Measurements from ENCODE around the gene ERMAP. TPM values are rescaled to one million over a fixed set of nuclear protein-coding genes. Genes with fewer than 3 reads are reported as not detected.

ERMAP gene
- total and polyA plus RNA-seq, 8 donors, result 13.8 to 31.6 (median 29.0) TPM

DNA sequence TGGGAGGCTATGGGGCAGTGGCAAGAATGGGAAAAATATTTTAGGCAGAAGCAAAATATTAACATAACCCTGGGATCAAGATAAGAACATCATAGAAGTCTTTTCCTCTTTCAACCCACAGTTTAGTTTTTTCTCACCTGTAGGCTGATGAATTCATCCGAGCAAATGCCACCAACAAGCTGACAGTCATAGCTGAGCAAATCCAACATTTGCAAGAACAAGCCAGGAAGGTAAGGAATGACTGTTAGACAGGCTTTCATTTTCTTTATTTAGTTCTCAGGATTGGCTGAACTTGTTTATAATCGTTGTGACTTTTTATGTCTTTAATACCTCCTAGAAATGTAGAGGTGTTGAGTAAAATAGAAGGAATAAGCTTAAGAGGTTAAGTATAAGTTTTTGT, 43.5 kb upstream of the ERMAP start:
- DNase-seq, result no peak
- Histone ChIP-seq H3K36me3 (peaks cover 0 to 46% of the 10 kb centered on the region in 2 donors), H3K27ac (no peak overlapping the region), H3K27me3 (no peaks in the 10 kb centered on the region), H3K4me3 (no peak overlapping the region), H3K4me1 (peaks cover 0 to 11% of the 10 kb centered on the region in 2 donors), H3K9me3 (no peaks in the 10 kb centered on the region)
- intact Hi-C loops (cut with DNase I), result loop anchor here in 1 of 2 donors (5.0 kb wide), 1 partner anchor 134 kb away; no protein-coding TSS in a partner anchor
- no peak for ATAC-seq
- TF ChIP-seq, protein P1, sequence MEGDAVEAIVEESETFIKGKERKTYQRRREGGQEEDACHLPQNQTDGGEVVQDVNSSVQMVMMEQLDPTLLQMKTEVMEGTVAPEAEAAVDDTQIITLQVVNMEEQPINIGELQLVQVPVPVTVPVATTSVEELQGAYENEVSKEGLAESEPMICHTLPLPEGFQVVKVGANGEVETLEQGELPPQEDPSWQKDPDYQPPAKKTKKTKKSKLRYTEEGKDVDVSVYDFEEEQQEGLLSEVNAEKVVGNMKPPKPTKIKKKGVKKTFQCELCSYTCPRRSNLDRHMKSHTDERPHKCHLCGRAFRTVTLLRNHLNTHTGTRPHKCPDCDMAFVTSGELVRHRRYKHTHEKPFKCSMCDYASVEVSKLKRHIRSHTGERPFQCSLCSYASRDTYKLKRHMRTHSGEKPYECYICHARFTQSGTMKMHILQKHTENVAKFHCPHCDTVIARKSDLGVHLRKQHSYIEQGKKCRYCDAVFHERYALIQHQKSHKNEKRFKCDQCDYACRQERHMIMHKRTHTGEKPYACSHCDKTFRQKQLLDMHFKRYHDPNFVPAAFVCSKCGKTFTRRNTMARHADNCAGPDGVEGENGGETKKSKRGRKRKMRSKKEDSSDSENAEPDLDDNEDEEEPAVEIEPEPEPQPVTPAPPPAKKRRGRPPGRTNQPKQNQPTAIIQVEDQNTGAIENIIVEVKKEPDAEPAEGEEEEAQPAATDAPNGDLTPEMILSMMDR (IDR thresholded peaks at IDR 0.05), result no peak

DNA sequence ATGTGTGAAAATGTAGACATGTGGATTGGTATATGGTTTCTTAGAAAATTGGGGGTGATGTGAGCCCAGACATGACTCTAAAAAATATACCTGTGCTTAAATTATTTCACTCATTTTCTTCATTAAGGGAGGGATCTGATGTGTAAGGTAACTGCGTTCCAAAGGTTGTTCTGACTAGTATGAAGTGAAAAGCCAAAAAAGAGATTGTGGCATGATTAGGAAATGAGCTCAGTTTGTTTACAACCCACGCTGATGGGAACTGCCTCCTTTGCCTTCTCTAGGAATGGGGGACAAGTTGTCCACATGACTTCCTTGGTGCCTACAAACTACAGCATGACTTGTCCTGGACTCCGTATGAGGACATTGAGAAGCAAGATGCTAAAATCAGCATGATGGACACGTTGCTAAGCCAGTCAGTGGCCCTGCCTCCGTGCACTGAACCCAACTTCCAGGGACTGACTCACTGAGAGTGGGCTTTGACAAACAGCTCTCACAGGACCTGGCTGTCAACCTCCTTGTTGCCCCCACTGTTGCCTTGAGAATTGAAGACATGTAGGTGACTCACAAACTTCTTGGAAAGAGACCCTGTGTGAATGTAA, 41.9 kb upstream of the ERMAP start:
- peaks cover 0 to 55% of the 10 kb centered on the region in 2 donors for H3K36me3 ChIP-seq
- ATAC-seq, result no peak
- TF ChIP-seq, protein P1 (IDR thresholded peaks at IDR 0.05), result no peak
- no peaks in the 10 kb centered on the region for H3K9me3 ChIP-seq
- no peak for DNase-seq
- intact Hi-C loops (cut with DNase I), result loop anchor here in 1 of 2 donors (5.0 kb wide), 1 partner anchor 132 kb away; no protein-coding TSS in a partner anchor
- H3K27ac ChIP-seq, result no peak overlapping the region
- no peaks in the 10 kb centered on the region for H3K4me1 ChIP-seq
- H3K27me3 ChIP-seq, result no peaks in the 10 kb centered on the region
- H3K4me3 ChIP-seq, result no peak overlapping the region

DNA sequence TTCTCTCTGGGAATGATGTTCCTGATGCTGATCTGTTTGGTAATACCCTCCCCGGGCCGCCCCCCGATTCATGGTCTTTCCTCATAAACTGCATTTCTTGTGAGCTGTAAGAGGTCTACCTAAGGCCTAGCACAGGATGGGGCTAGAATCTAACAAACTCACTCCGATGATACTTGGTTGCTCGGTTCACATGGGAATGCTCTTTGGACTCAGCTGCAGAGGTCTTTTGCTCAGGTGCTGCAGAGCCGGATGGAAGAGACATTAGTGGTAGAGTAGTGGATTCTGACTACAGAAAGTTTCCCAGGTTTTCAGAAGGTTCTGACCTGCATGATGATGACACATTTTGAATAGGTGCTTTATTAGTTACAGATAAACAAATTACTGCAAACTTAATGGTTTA, 40.4 kb upstream of the ERMAP start:
- no peak for ATAC-seq
- H3K36me3 ChIP-seq, result peaks cover 0 to 69% of the 10 kb centered on the region in 2 donors

DNA sequence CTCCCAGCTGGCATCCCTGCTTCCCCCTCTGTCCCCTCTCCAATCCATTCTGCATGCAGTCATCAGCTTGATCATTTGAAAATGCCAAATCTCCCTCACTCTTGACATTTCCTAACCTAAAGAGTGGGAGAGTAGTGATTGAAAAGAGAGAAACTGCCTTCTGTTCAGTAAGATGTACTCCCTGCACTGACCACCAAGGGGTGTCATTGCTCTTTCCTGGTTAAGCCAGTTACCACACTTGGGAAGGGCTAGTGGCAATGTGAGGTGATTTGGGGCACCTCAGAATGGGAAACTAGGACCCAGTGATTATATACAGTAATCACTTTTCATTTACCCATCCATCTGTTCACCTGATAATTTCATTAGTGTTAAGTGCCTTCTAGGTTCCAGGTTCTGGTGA, 39.1 kb upstream of the ERMAP start:
- ATAC-seq (peak; percentile 78), DNase-seq (peak in 1 of 4 donors; percentile 22)
- no peaks in the 10 kb centered on the region for H3K9me3 ChIP-seq
- no peak overlapping the region for H3K4me3 ChIP-seq
- H3K36me3 ChIP-seq, result peaks cover 0 to 74% of the 10 kb centered on the region in 2 donors
- H3K4me1 ChIP-seq, result no peaks in the 10 kb centered on the region
- no peaks in the 10 kb centered on the region for H3K27me3 ChIP-seq
- intact Hi-C loops (cut with DNase I), result no loop called here
- TF ChIP-seq, protein P1 (IDR thresholded peaks at IDR 0.05), result peak; percentile 30 to 60
- H3K27ac ChIP-seq, result no peak overlapping the region

More for the DNA sequence above, 40.4 kb upstream of the ERMAP start:
- DNase-seq, result no peak
- intact Hi-C loops (cut with DNase I), result no loop called here
- Histone ChIP-seq H3K4me3 (no peak overlapping the region), H3K9me3 (no peaks in the 10 kb centered on the region), H3K27ac (no peak overlapping the region), H3K27me3 (no peaks in the 10 kb centered on the region), H3K4me1 (no peaks in the 10 kb centered on the region)
- TF ChIP-seq, protein P1 (IDR thresholded peaks at IDR 0.05), result no peak

DNA sequence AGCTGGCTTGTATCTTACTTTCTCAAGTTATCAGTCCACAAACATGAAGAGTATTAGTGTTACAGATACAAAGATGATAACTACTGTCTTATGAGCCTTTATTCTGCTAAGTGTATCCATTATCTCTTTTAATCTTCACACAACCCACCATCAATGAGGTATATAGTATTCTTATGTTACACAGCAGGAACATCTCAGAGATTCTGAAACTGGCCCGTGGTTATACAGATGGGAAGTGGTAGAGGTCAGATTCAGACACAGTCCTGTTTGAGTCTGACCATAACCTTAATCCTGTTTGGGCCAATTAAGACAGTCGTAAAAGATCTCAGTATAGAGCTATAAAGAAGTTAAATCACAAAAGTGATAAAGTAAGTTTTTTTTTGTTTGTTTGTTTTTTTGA, 37.2 kb upstream of the ERMAP start:
- no peak for ATAC-seq
- TF ChIP-seq, protein P1 (IDR thresholded peaks at IDR 0.05), result no peak
- H3K4me1 ChIP-seq, result peaks cover 0 to 2% of the 10 kb centered on the region in 2 donors
- peaks cover 0 to 61% of the 10 kb centered on the region in 2 donors for H3K36me3 ChIP-seq
- H3K27me3 ChIP-seq, result peaks cover 0 to 3% of the 10 kb centered on the region in 2 donors
- H3K9me3 ChIP-seq, result no peaks in the 10 kb centered on the region
- DNase-seq, result no peak
- no peak overlapping the region for H3K4me3 ChIP-seq
- H3K27ac ChIP-seq, result no peak overlapping the region
- intact Hi-C loops (cut with DNase I), result loop anchor here in 1 of 2 donors (10.0 kb wide), 1 partner anchor 295 kb away; no protein-coding TSS in a partner anchor
